WTC11 (cell line): ENCODE measurements around the gene NPAS2. TPM values are rescaled to one million over a fixed set of nuclear protein-coding genes. Genes with fewer than 3 reads are reported as not detected.

Experiments used
- ATAC-seq: fragments of 200-7000 bp; cut with Tn5 transposase; 2 replicates; pipeline ENCODE4 v1.10.0; 2021; ENCODE audit warnings: mild to moderate bottlenecking, moderate library complexity
- CTCF ChIA-PET: fragments of 300-600 bp; sonication (Branson Sonifier 250); formaldehyde crosslinking; loops from one replicate; lab custom pipeline; 2021; ENCODE audit warnings: antibody characterized with exemption; lab: Charles Lee
- POLR2A ChIA-PET: fragments of 350-600 bp; sonication (Branson Sonifier 250); formaldehyde crosslinking; loops from one replicate; lab custom pipeline; 2021; ENCODE audit warnings: antibody characterized with exemption; lab: Charles Lee
- DNase-seq: peaks from one replicate; pipeline ENCODE4 v3.0.0; 2021; ENCODE audit warnings: low spot score
- H3K27ac Mint-ChIP-seq: 2 replicates; pipeline ENCODE4 v1.8.0; 2021; ENCODE audit warnings: mixed read lengths
- H3K27me3 Mint-ChIP-seq: 2 replicates; pipeline ENCODE4 v1.8.0; 2021; ENCODE audit warnings: low read depth, mild to moderate bottlenecking, moderate library complexity, mixed read lengths
- H3K36me3 Mint-ChIP-seq: 2 replicates; pipeline ENCODE4 v1.8.0; 2021; ENCODE audit warnings: mixed read lengths
- H3K4me1 Mint-ChIP-seq: 2 replicates; pipeline ENCODE4 v1.8.0; 2022; ENCODE audit warnings: mixed read lengths
- H3K4me3 Mint-ChIP-seq: 2 replicates; pipeline ENCODE4 v1.8.0; 2021; ENCODE audit warnings: mild to moderate bottlenecking, moderate library complexity, mixed read lengths
- H3K9me3 Mint-ChIP-seq: 2 replicates; pipeline ENCODE4 v1.8.0; 2021; ENCODE audit warnings: mixed read lengths
- FOXJ3 ChIP-seq: sonication (generic); formaldehyde crosslinking; IDR thresholded peaks from 2 replicates; pipeline ENCODE4 v1.9.0; 2021; ENCODE audit warnings: missing genetic modification reagents, mild to moderate bottlenecking, borderline replicate concordance
- GRHL2 ChIP-seq: fragments of 250-450 bp; sonication (Bioruptor Pico); IDR thresholded peaks from 2 replicates; pipeline ENCODE4 v1.8.0; 2022; ENCODE audit warnings: mild to moderate bottlenecking, moderate library complexity; ENCODE audit not compliant: insufficient replicate concordance, severe bottlenecking
- HMGA2 ChIP-seq: fragments of 250-450 bp; sonication (Bioruptor Pico); IDR thresholded peaks from 2 replicates; pipeline ENCODE4 v1.4.0; 2021; ENCODE audit warnings: mild to moderate bottlenecking, moderate library complexity
- JAZF1 ChIP-seq: fragments of 250-450 bp; sonication (Bioruptor Pico); IDR thresholded peaks from 2 replicates; pipeline ENCODE4 v1.9.0; 2021; ENCODE audit warnings: moderate library complexity, mild to moderate bottlenecking, inconsistent platforms
- MXD4 ChIP-seq: fragments of 250-450 bp; sonication (Bioruptor Pico); IDR thresholded peaks from 2 replicates; pipeline ENCODE4 v1.8.0; 2021; ENCODE audit warnings: mild to moderate bottlenecking, moderate library complexity, borderline replicate concordance
- MYBL2 ChIP-seq: sonication (generic); formaldehyde crosslinking; IDR thresholded peaks from 2 replicates; pipeline ENCODE4 v1.8.1; 2023; ENCODE audit warnings: mild to moderate bottlenecking, moderate library complexity, missing genetic modification reagents
- SMAD3 ChIP-seq: sonication (generic); formaldehyde crosslinking; IDR thresholded peaks from 2 replicates; pipeline ENCODE4 v1.8.0; 2022; ENCODE audit warnings: missing genetic modification reagents, mild to moderate bottlenecking, borderline replicate concordance
- SP1 ChIP-seq: sonication (generic); formaldehyde crosslinking; conservative IDR thresholded peaks from 2 replicates; pipeline ENCODE4 v1.8.1; 2022; ENCODE audit warnings: missing genetic modification reagents
- TP53 ChIP-seq: sonication (generic); formaldehyde crosslinking; IDR thresholded peaks from 2 replicates; pipeline ENCODE4 v1.8.1; 2023; ENCODE audit warnings: mild to moderate bottlenecking, missing genetic modification reagents
- ZNF138 ChIP-seq: sonication (generic); formaldehyde crosslinking; conservative IDR thresholded peaks from 2 replicates; pipeline ENCODE4 v1.8.1; 2022; ENCODE audit warnings: mild to moderate bottlenecking, moderate library complexity, missing genetic modification reagents
- ZNF263 ChIP-seq: sonication (generic); formaldehyde crosslinking; IDR thresholded peaks from 2 replicates; pipeline ENCODE4 v1.8.1; 2022; ENCODE audit warnings: low read depth, mild to moderate bottlenecking, moderate library complexity, missing genetic modification reagents
- ZNF423 ChIP-seq: fragments of 250-450 bp; sonication (Bioruptor Pico); IDR thresholded peaks from 2 replicates; pipeline ENCODE4 v2.1.2; 2022; ENCODE audit warnings: mild to moderate bottlenecking, moderate library complexity
- total RNA-seq: library from RNA; stranded (reverse); gene quantifications from 3 replicates; pipeline ENCODE4 v1.2.3, GENCODE V29; 2021
- TF ChIP-seq, protein P1 (sequence below): sonication (generic); formaldehyde crosslinking; IDR thresholded peaks from 2 replicates; pipeline ENCODE4 v1.8.0; 2023; ENCODE audit warnings: mild to moderate bottlenecking, missing genetic modification reagents
- TF ChIP-seq, protein P2 (sequence below): sonication (generic); formaldehyde crosslinking; IDR thresholded peaks from 2 replicates; pipeline ENCODE4 v1.8.1; 2023; ENCODE audit warnings: mild to moderate bottlenecking, missing genetic modification reagents
- TF ChIP-seq, protein P3 (sequence below): sonication (generic); formaldehyde crosslinking; IDR thresholded peaks from 2 replicates; pipeline ENCODE4 v1.8.1; 2022; ENCODE audit warnings: low read depth, missing genetic modification reagents, borderline replicate concordance
- TF ChIP-seq, protein P4 (sequence below): sonication (generic); formaldehyde crosslinking; IDR thresholded peaks from 2 replicates; pipeline ENCODE4 v1.8.1; 2023; ENCODE audit warnings: mild to moderate bottlenecking, missing genetic modification reagents

The NPAS2 gene
- total RNA-seq, 1 experiment from 2014 or later = 2.6 TPM

DNA sequence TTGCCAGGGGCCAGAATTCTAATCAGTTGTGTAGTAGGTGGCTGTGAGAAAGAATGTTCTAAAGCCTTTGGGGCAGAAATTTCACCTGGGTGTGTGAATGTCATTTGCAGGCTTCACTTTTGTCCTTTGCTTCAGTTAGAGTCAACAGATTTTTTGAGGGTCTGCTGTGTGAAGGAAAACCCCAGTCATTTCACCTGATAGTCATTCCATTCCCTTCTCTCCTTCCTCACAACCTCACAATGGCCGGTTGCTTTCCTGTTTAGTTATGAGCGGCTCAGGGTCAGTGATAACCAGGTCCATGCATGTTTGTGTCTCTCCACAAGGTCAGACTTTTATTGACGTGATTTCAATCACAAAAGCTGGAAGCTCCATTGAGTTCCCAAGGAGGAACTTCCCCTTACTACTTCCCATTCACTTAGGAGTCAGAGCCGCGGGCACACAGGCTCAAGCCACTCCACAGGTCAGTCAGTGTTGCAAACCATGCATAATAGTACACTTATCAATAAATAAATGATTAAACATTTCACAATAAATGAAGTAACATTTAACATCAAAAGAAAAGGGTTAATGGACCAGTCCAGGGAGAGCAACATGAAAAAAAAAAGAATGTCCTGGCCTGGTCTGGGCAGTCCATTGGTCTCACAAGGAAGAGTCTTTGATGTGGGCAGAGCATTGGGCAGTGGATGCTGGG is 74.3 kb downstream of the NPAS2 start (continued):
- TF ChIP-seq, protein P1, sequence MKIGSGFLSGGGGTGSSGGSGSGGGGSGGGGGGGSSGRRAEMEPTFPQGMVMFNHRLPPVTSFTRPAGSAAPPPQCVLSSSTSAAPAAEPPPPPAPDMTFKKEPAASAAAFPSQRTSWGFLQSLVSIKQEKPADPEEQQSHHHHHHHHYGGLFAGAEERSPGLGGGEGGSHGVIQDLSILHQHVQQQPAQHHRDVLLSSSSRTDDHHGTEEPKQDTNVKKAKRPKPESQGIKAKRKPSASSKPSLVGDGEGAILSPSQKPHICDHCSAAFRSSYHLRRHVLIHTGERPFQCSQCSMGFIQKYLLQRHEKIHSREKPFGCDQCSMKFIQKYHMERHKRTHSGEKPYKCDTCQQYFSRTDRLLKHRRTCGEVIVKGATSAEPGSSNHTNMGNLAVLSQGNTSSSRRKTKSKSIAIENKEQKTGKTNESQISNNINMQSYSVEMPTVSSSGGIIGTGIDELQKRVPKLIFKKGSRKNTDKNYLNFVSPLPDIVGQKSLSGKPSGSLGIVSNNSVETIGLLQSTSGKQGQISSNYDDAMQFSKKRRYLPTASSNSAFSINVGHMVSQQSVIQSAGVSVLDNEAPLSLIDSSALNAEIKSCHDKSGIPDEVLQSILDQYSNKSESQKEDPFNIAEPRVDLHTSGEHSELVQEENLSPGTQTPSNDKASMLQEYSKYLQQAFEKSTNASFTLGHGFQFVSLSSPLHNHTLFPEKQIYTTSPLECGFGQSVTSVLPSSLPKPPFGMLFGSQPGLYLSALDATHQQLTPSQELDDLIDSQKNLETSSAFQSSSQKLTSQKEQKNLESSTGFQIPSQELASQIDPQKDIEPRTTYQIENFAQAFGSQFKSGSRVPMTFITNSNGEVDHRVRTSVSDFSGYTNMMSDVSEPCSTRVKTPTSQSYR = no peak
- TF ChIP-seq MXD4 (CRISPR knock-in tag) (no peak), FOXJ3 (CRISPR knock-in tag) (no peak), HMGA2 (CRISPR knock-in tag) (no peak), TP53 (CRISPR knock-in tag) (no peak)

DNA sequence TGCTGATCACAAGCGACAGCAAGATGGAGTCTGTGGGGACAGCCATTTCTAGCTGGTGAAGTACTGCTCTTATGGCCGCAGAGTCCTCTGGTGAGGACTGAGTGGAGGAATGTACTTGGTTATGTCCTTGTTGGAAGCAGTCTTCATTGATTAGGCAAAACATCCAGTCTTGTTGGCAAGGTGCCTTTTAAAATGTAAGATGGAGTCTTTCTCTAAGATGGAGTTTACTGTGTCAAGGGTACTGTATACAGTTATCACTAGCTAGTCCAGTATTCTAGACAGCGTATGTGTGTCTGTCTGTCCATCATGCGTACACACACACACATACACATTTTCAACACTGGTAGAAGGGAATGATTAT is 74.8 kb downstream of the NPAS2 start:
- peaks cover 24% of the 10 kb centered on the region for H3K4me1 Mint-ChIP-seq
- TF ChIP-seq SP1 (CRISPR knock-in tag) (no peak), JAZF1 (CRISPR knock-in tag) (no peak), MYBL2 (no peak), SMAD3 (CRISPR knock-in tag) (no peak), GRHL2 (CRISPR knock-in tag) (no peak)
- TF ChIP-seq, protein P2, sequence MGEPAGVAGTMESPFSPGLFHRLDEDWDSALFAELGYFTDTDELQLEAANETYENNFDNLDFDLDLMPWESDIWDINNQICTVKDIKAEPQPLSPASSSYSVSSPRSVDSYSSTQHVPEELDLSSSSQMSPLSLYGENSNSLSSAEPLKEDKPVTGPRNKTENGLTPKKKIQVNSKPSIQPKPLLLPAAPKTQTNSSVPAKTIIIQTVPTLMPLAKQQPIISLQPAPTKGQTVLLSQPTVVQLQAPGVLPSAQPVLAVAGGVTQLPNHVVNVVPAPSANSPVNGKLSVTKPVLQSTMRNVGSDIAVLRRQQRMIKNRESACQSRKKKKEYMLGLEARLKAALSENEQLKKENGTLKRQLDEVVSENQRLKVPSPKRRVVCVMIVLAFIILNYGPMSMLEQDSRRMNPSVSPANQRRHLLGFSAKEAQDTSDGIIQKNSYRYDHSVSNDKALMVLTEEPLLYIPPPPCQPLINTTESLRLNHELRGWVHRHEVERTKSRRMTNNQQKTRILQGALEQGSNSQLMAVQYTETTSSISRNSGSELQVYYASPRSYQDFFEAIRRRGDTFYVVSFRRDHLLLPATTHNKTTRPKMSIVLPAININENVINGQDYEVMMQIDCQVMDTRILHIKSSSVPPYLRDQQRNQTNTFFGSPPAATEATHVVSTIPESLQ (CRISPR knock-in tag) = no peak
- ChIA-PET POLR2A (no interaction called here), CTCF (interaction anchor here (1.6 kb wide), 1 partner anchor 24 kb away, joined by 4 read pairs; no protein-coding TSS in a partner anchor)
- no peak overlapping the region for H3K4me3 Mint-ChIP-seq
- H3K9me3 Mint-ChIP-seq = peaks cover 4% of the 10 kb centered on the region; the same call in 1 of the 2 replicates
- no peak for DNase-seq
- no peaks in the 10 kb centered on the region for H3K27me3 Mint-ChIP-seq
- no peak for ATAC-seq
- no peak overlapping the region for H3K27ac Mint-ChIP-seq
- H3K36me3 Mint-ChIP-seq = no peaks in the 10 kb centered on the region

DNA sequence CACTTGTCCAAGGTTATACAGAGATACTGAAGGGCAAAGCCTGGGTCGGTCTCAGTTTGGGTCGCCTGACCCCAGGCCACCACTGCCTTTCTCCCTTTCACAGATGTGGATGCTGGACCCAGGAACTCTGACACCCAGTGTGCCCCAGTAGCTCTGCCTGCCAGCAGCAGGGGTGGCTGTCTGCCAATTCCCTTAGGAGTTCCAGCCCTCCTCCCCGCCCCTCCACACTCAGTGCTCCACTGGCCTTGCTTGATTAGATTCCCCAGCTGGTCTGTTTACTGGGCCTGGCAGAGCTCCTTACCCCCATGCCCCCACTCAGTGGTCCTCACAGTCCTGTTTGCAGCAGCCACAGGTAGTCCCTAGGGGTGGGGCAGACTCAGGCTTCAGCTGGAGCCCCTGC is 75.5 kb downstream of the NPAS2 start:
- Mint-ChIP-seq H3K36me3 (no peaks in the 10 kb centered on the region), H3K27me3 (no peaks in the 10 kb centered on the region), H3K27ac (no peak overlapping the region), H3K4me1 (peaks cover 22% of the 10 kb centered on the region), H3K4me3 (no peak overlapping the region), H3K9me3 (peaks cover 4% of the 10 kb centered on the region; the same call in 1 of the 2 replicates)
- TF ChIP-seq ZNF138 (CRISPR knock-in tag) (no peak), ZNF263 (CRISPR knock-in tag) (peak; percentile 23; the same call in 1 of the 2 replicates)
- ATAC-seq = no peak
- CTCF ChIA-PET = interaction anchor here (1.6 kb wide), 1 partner anchor 24 kb away, joined by 4 read pairs; no protein-coding TSS in a partner anchor
- POLR2A ChIA-PET = no interaction called here
- no peak for DNase-seq

DNA sequence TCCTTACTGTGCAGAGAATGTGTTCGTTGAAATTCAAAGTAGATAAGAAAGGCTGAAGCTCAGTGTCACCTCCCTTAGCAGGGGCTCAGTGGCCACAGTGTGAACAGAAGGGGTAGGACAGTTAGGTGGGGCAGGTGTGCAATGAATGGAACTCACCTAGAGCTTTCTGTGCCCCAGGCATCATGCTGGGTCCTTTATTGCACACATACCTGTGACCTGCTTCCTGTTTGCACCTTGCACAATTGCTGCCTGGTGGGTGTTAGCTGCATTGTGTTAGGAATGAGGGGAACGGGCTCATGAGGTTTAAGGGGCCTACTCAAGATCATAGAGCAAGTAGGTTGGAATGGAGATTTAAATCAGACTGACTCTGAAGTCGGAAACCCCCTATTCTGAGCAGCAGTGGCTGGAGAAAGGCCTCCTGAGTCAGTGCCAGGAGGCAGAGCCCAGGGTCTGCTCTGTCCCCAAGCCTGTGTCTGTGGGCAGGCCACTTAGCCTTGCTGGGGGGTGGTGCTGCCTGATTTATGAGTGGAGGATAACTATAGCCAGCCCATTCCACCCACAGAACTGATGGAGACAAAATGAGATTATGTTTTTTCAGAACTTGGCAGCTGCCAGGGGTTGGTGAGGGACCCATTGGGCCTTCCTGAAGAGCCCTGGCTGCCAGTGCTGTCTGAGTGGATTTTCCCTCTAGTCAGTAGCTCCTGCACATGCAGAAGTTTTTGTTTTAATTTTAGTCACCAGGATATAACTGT is 76.2 kb downstream of the NPAS2 start:
- Mint-ChIP-seq H3K27ac (peak overlapping the region; percentile 42; the same call in 1 of the 2 replicates), H3K9me3 (peaks cover 4% of the 10 kb centered on the region; the same call in 1 of the 2 replicates), H3K4me1 (peaks cover 22% of the 10 kb centered on the region), H3K4me3 (no peak overlapping the region), H3K27me3 (no peaks in the 10 kb centered on the region), H3K36me3 (no peaks in the 10 kb centered on the region)
- TF ChIP-seq ZNF423 = no peak
- TF ChIP-seq, protein P3, sequence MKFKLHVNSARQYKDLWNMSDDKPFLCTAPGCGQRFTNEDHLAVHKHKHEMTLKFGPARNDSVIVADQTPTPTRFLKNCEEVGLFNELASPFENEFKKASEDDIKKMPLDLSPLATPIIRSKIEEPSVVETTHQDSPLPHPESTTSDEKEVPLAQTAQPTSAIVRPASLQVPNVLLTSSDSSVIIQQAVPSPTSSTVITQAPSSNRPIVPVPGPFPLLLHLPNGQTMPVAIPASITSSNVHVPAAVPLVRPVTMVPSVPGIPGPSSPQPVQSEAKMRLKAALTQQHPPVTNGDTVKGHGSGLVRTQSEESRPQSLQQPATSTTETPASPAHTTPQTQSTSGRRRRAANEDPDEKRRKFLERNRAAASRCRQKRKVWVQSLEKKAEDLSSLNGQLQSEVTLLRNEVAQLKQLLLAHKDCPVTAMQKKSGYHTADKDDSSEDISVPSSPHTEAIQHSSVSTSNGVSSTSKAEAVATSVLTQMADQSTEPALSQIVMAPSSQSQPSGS = no peak
- TF ChIP-seq, protein P4, sequence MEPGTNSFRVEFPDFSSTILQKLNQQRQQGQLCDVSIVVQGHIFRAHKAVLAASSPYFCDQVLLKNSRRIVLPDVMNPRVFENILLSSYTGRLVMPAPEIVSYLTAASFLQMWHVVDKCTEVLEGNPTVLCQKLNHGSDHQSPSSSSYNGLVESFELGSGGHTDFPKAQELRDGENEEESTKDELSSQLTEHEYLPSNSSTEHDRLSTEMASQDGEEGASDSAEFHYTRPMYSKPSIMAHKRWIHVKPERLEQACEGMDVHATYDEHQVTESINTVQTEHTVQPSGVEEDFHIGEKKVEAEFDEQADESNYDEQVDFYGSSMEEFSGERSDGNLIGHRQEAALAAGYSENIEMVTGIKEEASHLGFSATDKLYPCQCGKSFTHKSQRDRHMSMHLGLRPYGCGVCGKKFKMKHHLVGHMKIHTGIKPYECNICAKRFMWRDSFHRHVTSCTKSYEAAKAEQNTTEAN (CRISPR knock-in tag) = peak; percentile 88
- DNase-seq (no peak), ATAC-seq (no peak; the same call in none of the 2 replicates)
- POLR2A ChIA-PET = no interaction called here
- CTCF ChIA-PET = interaction anchor here (1.6 kb wide), 1 partner anchor 23 kb away, joined by 4 read pairs; no protein-coding TSS in a partner anchor
